DND-41 (cell line): ENCODE measurements around the gene SLC41A3.

Experiments
- EZH2 ChIP-seq: IDR thresholded peaks from 3 replicates; pipeline ENCODE4 v1.6.1; 2012; ENCODE audit warnings: borderline replicate concordance, low read depth, mild to moderate bottlenecking, moderate library complexity, low read length, inconsistent platforms; ENCODE audit not compliant: severe bottlenecking
- TF ChIP-seq, protein P1 (sequence below): IDR thresholded peaks from 2 replicates; pipeline ENCODE4 v1.5.1; 2012; ENCODE audit warnings: borderline replicate concordance, low read length, moderate library complexity, mild to moderate bottlenecking; ENCODE audit not compliant: poor library complexity, severe bottlenecking; ENCODE audit errors: extremely low read depth

- TF ChIP-seq, protein P1, sequence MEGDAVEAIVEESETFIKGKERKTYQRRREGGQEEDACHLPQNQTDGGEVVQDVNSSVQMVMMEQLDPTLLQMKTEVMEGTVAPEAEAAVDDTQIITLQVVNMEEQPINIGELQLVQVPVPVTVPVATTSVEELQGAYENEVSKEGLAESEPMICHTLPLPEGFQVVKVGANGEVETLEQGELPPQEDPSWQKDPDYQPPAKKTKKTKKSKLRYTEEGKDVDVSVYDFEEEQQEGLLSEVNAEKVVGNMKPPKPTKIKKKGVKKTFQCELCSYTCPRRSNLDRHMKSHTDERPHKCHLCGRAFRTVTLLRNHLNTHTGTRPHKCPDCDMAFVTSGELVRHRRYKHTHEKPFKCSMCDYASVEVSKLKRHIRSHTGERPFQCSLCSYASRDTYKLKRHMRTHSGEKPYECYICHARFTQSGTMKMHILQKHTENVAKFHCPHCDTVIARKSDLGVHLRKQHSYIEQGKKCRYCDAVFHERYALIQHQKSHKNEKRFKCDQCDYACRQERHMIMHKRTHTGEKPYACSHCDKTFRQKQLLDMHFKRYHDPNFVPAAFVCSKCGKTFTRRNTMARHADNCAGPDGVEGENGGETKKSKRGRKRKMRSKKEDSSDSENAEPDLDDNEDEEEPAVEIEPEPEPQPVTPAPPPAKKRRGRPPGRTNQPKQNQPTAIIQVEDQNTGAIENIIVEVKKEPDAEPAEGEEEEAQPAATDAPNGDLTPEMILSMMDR = no peak
- no peak for TF ChIP-seq EZH2
Measured at GRCh38 chr3:126116526-126116925, 32.6 kb upstream of the SLC41A3 start.
